IPS-20b (cell line): Measurements from ENCODE around the gene LTBR.

Source experiments
- H3K27ac ChIP-seq: one replicate; pipeline ENCODE4 v1.5.1; 2013; ENCODE audit warnings: low read length
- H3K27me3 ChIP-seq: 2 replicates; pipeline ENCODE4 v1.6.1; 2013; ENCODE audit warnings: mild to moderate bottlenecking, low read length, inconsistent platforms; ENCODE audit not compliant: insufficient read depth
- H3K36me3 ChIP-seq: 2 replicates; pipeline ENCODE4 v1.6.1; 2013; ENCODE audit warnings: low read depth, mild to moderate bottlenecking, inconsistent platforms, low read length, moderate library complexity; ENCODE audit not compliant: insufficient read depth
- H3K4me1 ChIP-seq: 2 replicates; pipeline ENCODE4 v1.6.1; 2013; ENCODE audit warnings: mild to moderate bottlenecking, control low read depth, inconsistent platforms, low read length, moderate library complexity; ENCODE audit not compliant: insufficient read depth
- H3K4me3 ChIP-seq: 2 replicates; pipeline ENCODE4 v1.5.1; 2013; ENCODE audit warnings: mild to moderate bottlenecking, low read length, inconsistent platforms
- H3K9ac ChIP-seq: 2 replicates; pipeline ENCODE4 v1.6.1; 2013; ENCODE audit warnings: low read depth, mild to moderate bottlenecking, inconsistent platforms, low read length, moderate library complexity
- H3K9me3 ChIP-seq: 2 replicates; pipeline ENCODE4 v1.6.1; 2013; ENCODE audit warnings: mild to moderate bottlenecking, low read depth, low read length, inconsistent platforms; ENCODE audit not compliant: insufficient read depth

Gene LTBR

DNA sequence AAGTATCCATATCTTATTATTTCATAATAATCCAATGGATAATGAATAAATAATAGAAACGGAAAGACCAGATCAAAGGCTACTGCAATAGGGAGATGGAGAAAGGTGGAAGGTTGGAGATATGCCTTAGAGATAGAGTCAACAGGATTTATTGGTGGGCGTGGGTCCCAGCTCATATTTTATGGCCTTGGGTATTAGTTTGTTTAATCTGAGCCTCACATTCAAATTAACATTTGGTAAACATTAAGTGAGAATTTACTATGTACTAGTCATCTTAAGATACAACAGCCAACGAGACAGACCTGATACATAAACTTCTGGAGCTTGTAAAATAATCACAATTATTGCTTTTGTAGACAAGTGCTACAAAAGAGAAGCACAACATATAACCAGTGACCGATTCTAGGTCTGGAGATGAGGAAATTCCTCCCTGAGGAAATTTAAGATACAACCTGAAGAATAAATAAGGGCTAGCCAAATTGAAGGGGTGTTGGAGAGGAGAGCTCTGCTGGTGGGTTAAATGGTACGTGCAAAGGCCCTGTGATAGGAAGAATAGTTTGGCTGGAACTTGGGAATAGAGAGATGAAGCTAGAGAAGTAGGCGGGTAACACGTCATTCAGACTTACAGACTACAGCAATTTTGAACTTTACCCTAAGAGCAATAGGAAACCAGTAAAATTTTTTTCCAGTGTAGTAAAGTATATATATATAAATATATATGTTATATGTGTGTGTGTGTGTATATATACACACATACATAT is 16.1 kb downstream of the LTBR start:
- no peak overlapping the region for H3K4me3 ChIP-seq
- peaks cover 5% of the 10 kb centered on the region for H3K4me1 ChIP-seq
- no peaks in the 10 kb centered on the region for H3K27me3 ChIP-seq
- no peak overlapping the region for H3K27ac ChIP-seq
- no peaks in the 10 kb centered on the region for H3K9me3 ChIP-seq
- H3K36me3 ChIP-seq: no peaks in the 10 kb centered on the region
- H3K9ac ChIP-seq: no peak overlapping the region

DNA sequence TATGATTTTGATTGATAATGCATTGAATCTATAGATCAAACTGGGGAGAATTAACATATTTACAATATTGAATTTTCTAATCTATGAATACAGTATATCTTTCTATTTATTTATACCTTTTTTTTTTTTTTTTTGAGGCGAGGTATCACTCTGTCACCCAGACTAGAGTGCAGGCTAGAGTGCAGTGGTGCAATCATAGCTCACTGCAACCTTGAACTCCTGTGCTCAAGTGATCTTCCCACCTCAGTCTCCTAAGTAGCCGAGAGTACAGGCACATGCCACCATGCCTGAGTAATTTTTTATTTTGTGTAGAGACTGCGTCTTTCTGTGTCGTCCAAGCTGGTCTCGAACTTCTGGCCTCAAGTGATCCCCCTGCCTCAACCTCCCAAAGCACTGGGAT is 20.4 kb downstream of the LTBR start:
- Histone ChIP-seq H3K27ac (no peak overlapping the region), H3K4me1 (no peaks in the 10 kb centered on the region), H3K9ac (no peak overlapping the region), H3K9me3 (no peaks in the 10 kb centered on the region), H3K36me3 (no peaks in the 10 kb centered on the region), H3K4me3 (no peak overlapping the region), H3K27me3 (no peaks in the 10 kb centered on the region)

- H3K9me3 ChIP-seq: no peaks in the 10 kb centered on the region
- H3K27ac ChIP-seq: no peak overlapping the region
- no peak overlapping the region for H3K9ac ChIP-seq
- no peaks in the 10 kb centered on the region for H3K27me3 ChIP-seq
- H3K36me3 ChIP-seq: no peaks in the 10 kb centered on the region
- H3K4me1 ChIP-seq: no peaks in the 10 kb centered on the region
- H3K4me3 ChIP-seq: no peak overlapping the region
These were observed 22.0 kb downstream of the LTBR start for GRCh38 chr12:6405963-6406362.

DNA sequence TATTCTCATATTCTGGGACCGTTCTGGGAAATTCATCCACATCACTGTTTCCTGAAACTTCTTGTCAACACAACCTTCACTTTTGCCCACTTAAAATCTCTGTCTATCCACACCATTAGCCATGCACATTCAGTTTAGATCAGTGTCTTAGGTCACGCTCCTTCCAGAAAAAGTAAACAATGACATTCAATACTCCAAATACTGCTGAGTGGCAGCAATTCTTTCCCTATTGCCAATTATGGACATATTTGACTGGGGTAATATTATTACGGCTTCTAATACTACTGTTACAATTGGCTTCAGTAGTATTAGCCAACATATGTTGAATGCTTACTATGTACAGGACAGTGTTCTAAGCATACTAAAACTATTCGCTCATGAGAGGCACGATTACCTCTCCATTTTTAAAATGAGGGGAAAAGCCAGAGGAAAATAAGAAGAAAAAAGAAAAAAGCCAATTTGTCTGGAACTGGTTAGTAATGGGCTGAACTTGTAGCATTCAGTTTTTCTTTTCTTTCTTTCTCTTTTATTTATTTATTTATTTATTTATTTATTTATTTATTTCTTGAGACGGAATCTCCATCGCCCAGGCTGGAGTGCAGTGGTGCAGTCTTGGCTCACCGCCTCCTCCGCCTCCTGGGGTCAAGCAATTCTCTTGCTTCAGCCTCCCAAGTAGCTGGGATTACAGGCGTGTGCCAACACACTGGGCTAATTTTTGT is 23.4 kb downstream of the LTBR start:
- no peaks in the 10 kb centered on the region for H3K36me3 ChIP-seq
- no peaks in the 10 kb centered on the region for H3K4me1 ChIP-seq
- H3K4me3 ChIP-seq: no peak overlapping the region

DNA sequence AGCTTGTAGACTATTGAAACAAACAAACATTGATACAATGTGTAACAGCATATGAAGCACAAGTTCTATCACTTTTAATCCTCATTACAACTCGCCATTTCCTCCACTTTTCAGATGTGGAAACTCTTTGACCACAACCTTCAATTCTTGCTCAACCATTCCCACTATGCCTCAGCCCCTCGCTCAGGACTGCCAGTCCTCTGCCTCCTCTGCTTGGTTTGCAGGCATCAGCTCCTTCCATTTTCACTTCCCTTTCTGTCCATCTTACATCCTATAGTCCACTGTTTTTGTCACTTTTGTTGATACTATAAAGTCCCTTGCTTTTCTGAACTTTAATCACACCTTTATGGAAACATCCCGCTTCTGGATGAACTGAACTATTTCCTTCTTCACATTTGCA is 32.6 kb downstream of the LTBR start:
- no peak overlapping the region for H3K27ac ChIP-seq
- no peak overlapping the region for H3K9ac ChIP-seq
- H3K27me3 ChIP-seq: no peaks in the 10 kb centered on the region
- H3K4me1 ChIP-seq: no peaks in the 10 kb centered on the region
- no peak overlapping the region for H3K4me3 ChIP-seq
- no peaks in the 10 kb centered on the region for H3K36me3 ChIP-seq
- no peaks in the 10 kb centered on the region for H3K9me3 ChIP-seq

More for the DNA sequence above, 23.4 kb downstream of the LTBR start:
- Histone ChIP-seq H3K9ac (no peak overlapping the region), H3K27me3 (no peaks in the 10 kb centered on the region), H3K27ac (no peak overlapping the region), H3K9me3 (no peaks in the 10 kb centered on the region)

DNA sequence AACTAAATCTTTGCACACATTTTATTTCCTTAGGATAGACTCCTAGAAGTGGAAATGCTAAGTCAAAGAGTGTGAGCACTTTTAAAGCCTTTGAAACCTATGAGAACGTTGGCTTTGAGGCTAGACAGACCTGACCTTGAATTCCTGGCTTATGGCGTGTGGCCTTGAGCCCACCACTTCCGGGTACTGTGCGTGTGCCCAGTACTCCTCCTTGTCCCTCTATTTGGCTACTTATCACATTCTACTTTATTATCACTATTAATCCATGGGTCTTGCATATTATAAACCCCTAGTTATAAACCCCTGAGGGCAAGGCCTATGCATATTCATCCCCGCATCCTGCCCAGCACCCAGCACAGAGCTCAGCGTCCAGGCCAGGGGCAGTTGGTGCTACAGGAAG is 34.8 kb downstream of the LTBR start:
- H3K27ac ChIP-seq: no peak overlapping the region
- no peak overlapping the region for H3K9ac ChIP-seq
- no peaks in the 10 kb centered on the region for H3K36me3 ChIP-seq
- no peaks in the 10 kb centered on the region for H3K9me3 ChIP-seq
- no peaks in the 10 kb centered on the region for H3K4me1 ChIP-seq
- H3K4me3 ChIP-seq: no peak overlapping the region
- no peaks in the 10 kb centered on the region for H3K27me3 ChIP-seq

GRCh38 chr12:6420364-6420763 is 36.4 kb downstream of the LTBR start:
- Histone ChIP-seq H3K9me3 (no peaks in the 10 kb centered on the region), H3K27ac (no peak overlapping the region), H3K4me1 (no peaks in the 10 kb centered on the region), H3K9ac (no peak overlapping the region), H3K27me3 (no peaks in the 10 kb centered on the region), H3K36me3 (no peaks in the 10 kb centered on the region), H3K4me3 (no peak overlapping the region)

GRCh38 chr12:6423267-6424007 is 39.5 kb downstream of the LTBR start:
- H3K9me3 ChIP-seq: no peaks in the 10 kb centered on the region
- no peak overlapping the region for H3K4me3 ChIP-seq
- no peaks in the 10 kb centered on the region for H3K36me3 ChIP-seq
- no peak overlapping the region for H3K27ac ChIP-seq
- no peak overlapping the region for H3K9ac ChIP-seq
- H3K27me3 ChIP-seq: no peaks in the 10 kb centered on the region
- H3K4me1 ChIP-seq: no peaks in the 10 kb centered on the region

DNA sequence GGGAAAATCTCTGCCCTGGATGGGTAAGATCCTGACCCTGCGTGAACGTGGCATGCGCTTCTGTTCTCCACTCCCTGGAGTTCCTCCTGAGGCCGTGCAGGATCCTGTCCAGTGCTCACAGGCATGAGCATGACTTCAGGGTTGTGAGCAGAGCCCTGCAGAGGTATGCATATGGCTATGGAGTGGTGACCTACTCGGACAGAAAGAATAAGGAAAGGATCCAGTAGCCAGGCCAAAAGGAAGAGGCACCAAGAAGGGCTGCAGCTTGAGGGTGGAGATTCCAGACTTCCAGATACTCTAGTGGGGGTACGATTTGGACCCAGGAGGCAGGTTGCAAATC is 40.0 kb downstream of the LTBR start:
- H3K36me3 ChIP-seq: no peaks in the 10 kb centered on the region
- H3K27me3 ChIP-seq: no peaks in the 10 kb centered on the region
- no peaks in the 10 kb centered on the region for H3K9me3 ChIP-seq
- H3K4me1 ChIP-seq: no peaks in the 10 kb centered on the region
- H3K9ac ChIP-seq: no peak overlapping the region
- H3K27ac ChIP-seq: no peak overlapping the region
- H3K4me3 ChIP-seq: no peak overlapping the region

DNA sequence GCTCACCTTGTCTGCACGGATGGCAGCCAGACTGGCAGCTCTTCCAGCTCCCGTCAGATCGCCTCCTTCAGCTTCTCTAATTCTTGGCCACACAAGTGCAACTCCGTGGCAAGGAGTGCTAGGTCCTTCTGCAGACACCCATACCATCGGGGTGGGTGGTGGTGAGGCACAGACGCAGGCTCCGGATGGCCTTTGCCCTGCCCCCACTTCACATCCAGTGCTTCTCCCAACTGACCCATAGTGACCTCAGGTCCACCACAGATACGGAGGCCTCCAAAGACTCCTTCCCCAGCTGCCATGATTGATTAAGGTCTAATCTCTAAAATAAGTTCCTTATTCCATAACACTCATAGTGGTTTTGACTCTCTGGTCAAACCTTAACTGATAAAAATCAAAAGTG is 40.9 kb downstream of the LTBR start:
- Histone ChIP-seq H3K36me3 (no peaks in the 10 kb centered on the region), H3K27ac (no peak overlapping the region), H3K27me3 (no peaks in the 10 kb centered on the region), H3K9ac (no peak overlapping the region), H3K4me1 (no peaks in the 10 kb centered on the region), H3K4me3 (no peak overlapping the region), H3K9me3 (no peaks in the 10 kb centered on the region)

DNA sequence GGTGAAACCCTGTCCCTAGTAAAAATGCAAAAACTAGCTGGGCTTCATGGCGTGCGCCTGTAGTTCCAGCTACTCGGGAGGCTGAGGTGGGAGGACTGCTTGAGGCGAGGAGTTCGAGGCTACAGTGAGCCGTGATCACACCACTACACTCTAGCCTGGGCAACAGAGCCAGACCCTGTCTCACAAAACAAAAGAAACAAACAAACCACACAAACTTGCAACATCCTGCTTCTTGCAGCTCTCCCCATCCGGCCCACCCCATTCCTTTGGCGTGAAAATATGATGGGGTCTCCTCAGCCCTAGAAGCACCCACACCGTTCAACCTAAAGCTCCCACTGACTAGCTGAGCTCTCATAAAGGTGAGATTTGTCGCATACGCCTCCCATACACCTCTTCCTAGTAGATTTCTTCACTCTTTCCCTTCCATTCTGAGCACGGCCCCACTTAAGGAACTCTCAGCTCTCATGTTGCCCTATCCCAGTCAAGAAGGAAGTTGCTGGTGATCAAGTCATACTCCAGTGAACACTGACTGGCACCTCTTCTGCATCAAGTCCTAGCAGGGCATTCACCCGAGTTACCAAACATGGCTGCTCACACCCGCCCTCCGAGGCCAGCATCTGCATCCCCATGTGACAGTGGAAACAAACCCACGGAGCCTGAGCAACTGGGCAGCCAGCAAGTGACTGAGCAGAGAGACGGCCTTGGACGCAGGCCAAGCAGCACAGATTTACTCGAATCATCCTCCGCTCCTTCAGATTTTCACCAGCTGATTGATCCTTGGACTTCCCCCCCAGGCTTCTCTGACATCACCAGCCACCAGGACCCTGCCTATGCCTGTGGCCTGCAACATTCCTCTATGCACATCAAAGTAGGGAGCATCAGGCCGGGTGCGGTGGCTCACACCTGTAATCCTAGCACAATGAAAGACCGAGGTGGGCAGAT is 41.9 kb downstream of the LTBR start:
- Histone ChIP-seq H3K27ac (no peak overlapping the region), H3K9me3 (no peaks in the 10 kb centered on the region), H3K4me1 (no peaks in the 10 kb centered on the region), H3K36me3 (no peaks in the 10 kb centered on the region), H3K9ac (no peak overlapping the region), H3K27me3 (no peaks in the 10 kb centered on the region), H3K4me3 (no peak overlapping the region)
